ENCODE results near the gene PKM.
"Not testable (repeated sequence)": the region's sequence is repeated elsewhere in the genome, so short reads cannot be mapped to it uniquely, and the experiment has no call there.

Gene PKM

GRCh38 chr15:72176159-72176558 is 54.8 kb downstream of the PKM start:
- no peak for DNase-seq (ENCODE audit: low read depth, low spot score)

GRCh38 chr15:72175186-72176044 is 55.6 kb downstream of the PKM start:
- DNase-seq (ENCODE audit: low read depth, low spot score) = no peak

DNA sequence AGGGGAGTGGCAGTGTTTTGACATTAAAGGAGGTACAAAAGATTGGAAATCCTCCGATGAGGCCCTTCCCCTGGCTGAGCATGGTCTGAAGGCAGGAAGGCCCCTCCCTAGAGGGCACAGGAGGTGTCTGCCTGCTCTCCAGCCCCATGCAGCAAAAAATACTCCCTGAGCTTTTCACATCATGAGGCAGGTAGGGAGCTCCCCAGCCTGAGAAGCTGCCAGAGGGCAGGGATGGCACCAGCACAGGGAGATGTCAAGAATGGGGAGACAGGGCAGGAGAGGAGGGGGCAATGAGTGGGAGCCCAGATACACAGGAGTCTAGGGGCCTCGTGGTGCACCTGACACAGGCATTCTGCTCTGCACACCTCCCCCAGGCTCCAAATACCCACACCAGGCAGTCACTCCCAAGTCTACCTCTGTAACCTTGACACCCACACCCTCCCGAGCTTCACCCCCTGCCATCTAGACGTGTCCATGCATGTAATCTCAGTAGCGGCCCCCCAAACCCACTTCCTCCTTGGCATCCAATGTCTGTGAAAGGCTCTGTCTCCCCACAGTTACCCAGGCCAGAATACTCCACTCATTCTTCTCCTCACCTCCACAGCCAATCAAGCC is 56.3 kb downstream of the PKM start:
- DNase-seq (ENCODE audit: low read depth, low spot score) = no peak

DNA sequence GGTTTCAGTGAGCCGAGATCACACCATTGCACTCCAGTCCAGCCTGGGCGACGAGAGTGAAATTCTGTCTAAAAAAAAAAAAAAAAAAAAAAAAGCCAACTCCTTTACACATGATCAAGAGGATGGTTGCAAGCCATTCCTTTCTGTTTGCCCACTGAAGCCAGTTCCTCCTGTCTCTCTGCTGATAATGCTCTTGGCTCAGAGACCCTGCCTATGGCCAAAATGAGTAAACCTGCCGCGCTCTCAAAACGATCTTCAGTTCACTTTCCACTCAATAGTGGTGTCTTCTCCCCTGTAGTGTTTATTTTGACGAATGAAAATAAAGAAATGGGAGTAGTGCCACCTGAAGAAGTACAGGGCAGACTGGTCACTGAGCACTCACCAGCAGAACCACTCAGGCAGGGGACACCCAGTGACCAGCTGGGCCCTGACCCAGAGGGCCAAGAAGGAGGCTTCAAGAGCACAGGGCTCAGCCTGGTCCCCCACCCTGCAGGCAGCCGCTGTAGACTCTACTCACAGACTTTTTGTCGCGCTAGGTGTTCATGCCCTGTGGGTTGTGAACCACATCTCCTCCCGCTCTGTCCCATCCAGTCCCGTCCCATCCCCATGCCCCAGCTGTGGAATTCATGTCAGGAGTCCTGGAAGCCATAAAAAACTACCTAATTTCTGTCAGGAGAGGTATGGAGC is 57.0 kb downstream of the PKM start:
- no peak for DNase-seq (ENCODE audit: low read depth, low spot score)

- no peak for DNase-seq (ENCODE audit: low read depth, low spot score)
Measured at GRCh38 chr15:72173401-72173800, 57.6 kb downstream of the PKM start.

GRCh38 chr15:72172796-72173195 is 58.2 kb downstream of the PKM start:
- no peak for DNase-seq (ENCODE audit: low read depth, low spot score)

GRCh38 chr15:72171978-72172377 is 59.0 kb downstream of the PKM start:
- DNase-seq (ENCODE audit: low read depth, low spot score) = not testable (repeated sequence)

GRCh38 chr15:72170691-72171090 is 60.3 kb downstream of the PKM start:
- DNase-seq (ENCODE audit: low read depth, low spot score) = no peak

GRCh38 chr15:72169921-72170611 is 60.9 kb downstream of the PKM start:
- no peak for DNase-seq (ENCODE audit: low read depth, low spot score)

GRCh38 chr15:72169236-72169920 is 61.6 kb downstream of the PKM start:
- no peak for DNase-seq (ENCODE audit: low read depth, low spot score)

GRCh38 chr15:72168808-72169190 is 62.2 kb downstream of the PKM start:
- no peak for DNase-seq (ENCODE audit: low read depth, low spot score)

- no peak for DNase-seq (ENCODE audit: low read depth, low spot score)
Measured at GRCh38 chr15:72168131-72168807, 62.7 kb downstream of the PKM start.

- no peak for DNase-seq (ENCODE audit: low read depth, low spot score)
Measured at GRCh38 chr15:72167445-72167844, 63.5 kb downstream of the PKM start.

DNA sequence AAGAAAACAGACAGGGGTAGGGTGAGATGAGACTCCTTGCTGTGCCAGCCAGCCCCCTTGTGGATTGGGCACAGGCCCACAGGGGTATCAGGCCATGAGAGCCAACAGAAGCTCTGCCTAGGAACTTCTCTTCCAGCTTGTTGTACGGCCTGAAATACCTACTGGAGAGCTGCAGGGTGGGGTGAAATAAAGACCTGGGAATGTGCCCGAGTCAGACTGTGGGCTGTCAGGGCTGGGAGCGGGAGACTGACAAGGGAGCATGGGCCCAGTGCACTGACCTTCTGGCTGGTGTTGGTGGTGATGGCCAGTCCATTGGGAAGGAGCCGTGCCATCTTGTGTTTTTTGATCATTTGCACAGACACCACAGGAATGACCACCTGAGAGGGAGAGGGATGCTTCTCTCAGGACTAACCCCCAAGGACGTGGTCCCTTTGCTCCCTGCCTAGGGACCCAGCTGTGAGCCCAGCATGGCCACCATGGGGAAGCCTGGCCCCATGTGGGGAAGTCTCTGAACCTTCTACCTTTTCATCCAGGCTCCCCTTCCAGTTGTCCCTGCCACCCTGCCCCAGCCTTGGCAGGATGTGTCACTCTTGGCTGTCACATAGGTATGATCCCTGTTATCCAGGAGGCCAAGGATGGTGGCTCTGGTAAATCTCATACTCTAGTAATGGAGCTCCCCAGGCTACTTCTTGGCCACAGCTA is 64.1 kb downstream of the PKM start:
- no peak for DNase-seq (ENCODE audit: low read depth, low spot score)

DNA sequence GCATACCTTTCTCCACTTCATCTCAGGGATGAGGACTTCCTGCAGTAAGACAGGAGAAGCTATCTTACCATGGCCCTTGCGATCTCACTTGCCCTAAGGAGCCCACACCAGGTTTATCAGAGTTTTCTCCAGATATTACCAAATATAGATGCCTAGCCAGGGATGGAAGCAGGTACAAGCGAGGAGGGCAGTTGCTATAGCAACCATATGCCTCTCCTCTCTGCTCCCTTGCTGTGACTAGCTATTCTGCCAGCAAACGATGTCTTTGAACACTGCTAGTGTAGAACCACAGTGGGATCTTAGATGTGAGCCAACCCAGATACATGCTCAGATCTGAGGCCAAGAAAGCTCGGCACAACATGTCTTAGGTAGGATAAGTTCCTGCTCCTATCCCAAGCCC is 67.3 kb downstream of the PKM start:
- no peak for DNase-seq (ENCODE audit: low read depth, low spot score)

DNA sequence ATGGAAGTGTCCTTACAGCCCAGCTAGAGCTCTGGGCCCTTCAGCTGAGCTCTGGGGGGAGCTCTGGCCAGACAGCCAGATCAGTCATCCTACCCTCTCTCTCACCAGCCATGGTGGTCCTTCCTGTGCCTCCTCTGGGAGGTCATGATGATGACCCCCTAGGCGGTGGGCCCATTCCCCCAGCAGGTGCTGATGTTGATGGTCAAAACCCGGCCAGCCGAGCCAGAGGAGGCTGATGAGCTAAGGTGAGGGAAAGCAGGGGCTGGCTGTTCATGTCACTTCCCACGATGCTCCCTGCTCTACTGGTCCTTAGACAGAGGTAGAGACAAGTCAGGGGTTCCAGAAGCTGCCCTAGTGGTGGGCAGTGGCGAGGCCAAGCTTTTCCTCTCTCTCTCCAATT is 68.4 kb downstream of the PKM start:
- DNase-seq (ENCODE audit: low read depth, low spot score) = no peak

- no peak for DNase-seq (ENCODE audit: low read depth, low spot score)
Measured at GRCh38 chr15:72161361-72162132, 69.4 kb downstream of the PKM start.

DNA sequence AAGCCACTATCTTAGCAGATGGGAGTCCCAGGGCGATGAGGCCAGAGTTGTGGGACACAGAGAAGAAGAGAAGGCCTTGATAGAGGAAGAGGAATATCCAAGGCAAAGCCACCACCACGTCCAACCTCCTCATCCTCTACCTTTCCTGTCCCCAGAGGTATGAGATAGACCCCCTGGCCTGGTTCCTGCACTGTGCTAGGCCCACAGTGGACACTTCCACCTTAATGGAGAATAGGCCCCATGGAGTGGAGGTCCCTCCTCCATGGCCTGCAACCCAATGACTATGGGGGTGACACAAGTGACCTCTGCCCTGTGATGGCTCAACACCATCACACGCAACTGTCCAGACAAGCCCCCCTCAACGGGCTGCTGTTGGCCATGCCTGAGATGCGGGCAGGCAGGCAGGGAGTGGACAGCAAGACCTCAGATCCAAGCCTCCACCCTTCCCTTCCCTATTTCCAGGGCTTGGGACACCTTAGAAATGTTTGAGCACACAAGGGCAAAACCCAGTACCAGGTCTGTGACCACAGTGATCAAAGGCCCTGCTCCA is 70.2 kb downstream of the PKM start:
- no peak for DNase-seq (ENCODE audit: low read depth, low spot score)

DNA sequence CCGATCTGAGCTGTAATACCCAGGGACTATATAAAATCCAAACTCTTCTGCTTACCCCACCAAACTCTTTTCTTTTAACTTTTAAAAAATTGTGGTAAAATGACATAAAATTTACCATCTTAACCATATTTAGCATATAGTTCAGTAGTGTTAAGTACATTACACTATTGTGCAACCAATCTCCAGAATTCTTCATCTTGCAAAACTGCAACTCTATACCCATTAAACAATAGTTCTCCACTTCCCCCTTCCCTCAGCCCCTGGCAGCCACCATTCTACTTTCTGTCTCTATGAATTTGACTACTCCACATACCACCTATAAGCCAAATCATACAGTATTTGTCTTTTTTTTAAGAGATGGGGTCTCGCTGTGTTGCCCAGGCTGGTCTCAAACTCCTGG is 74.1 kb downstream of the PKM start:
- no peak for DNase-seq (ENCODE audit: low read depth, low spot score)
